Heart left ventricle (tissue), 16 donors: Measurements from ENCODE around the gene SLC10A7. TPM values are rescaled to one million over a fixed set of nuclear protein-coding genes. Genes with fewer than 3 reads are reported as not detected.
A peak's percentile ranks its signal among the peaks of the same experiment; 100 is the strongest.

Experiments
- ATAC-seq, 4 donors: fragments of 200-7000 bp; cut with Tn5 transposase; one replicate each; pipeline ENCODE4 v1.9.1; 2020 to 2022; ENCODE audit warnings: moderate library complexity in 4 of 4, mild to moderate bottlenecking in 3 of 4, moderate number of reproducible peaks in 1 of 4
- DNase-seq, 5 donors: peaks; one replicate each; pipeline ENCODE4 v3.0.0-alpha.2; 2020
- H3K27ac ChIP-seq, 12 donors: fragments of 200-600 bp; sonication (generic) in 4 of 12; one replicate each; pipeline versions ENCODE4 v1.5.0 to v1.8.0; 2016 to 2022; ENCODE audit warnings: mild to moderate bottlenecking in 2 of 12
- H3K27me3 ChIP-seq, 9 donors: fragments of 200-600 bp; sonication (generic) in 2 of 9; one replicate each; pipeline versions ENCODE4 v1.5.1 to v1.8.0; 2016 to 2022; ENCODE audit warnings: mild to moderate bottlenecking in 3 of 9
- H3K36me3 ChIP-seq, 9 donors: fragments of 200-600 bp; sonication (generic) in 2 of 9; one replicate each; pipeline versions ENCODE4 v1.5.0 to v1.8.0; 2018 to 2022; ENCODE audit warnings: mild to moderate bottlenecking in 2 of 9
- H3K4me1 ChIP-seq, 12 donors: fragments of 200-600 bp; sonication (generic) in 4 of 12; one replicate each; pipeline versions ENCODE4 v1.5.0 to v1.8.0; 2016 to 2022; ENCODE audit warnings: mild to moderate bottlenecking in 3 of 12
- H3K4me3 ChIP-seq, 12 donors: fragments of 200-600 bp; sonication (generic) in 4 of 12; one replicate each; pipeline versions ENCODE4 v1.5.0 to v1.8.0; 2017 to 2022; ENCODE audit warnings: mild to moderate bottlenecking in 9 of 12, moderate library complexity in 4 of 12
- H3K9me3 ChIP-seq, 12 donors: fragments of 200-600 bp; sonication (generic) in 4 of 12; one replicate each; pipeline versions ENCODE4 v1.5.0 to v1.8.0; 2016 to 2022; ENCODE audit warnings: mild to moderate bottlenecking in 1 of 12
- POLR2A ChIP-seq, 2 donors: fragments of 450-650 bp; IDR thresholded peaks; one replicate each; pipeline ENCODE4 v1.6.1; 2017; ENCODE audit warnings: antibody characterized with exemption in 2 of 2, mild to moderate bottlenecking in 2 of 2, moderate library complexity in 2 of 2
- WGBS, 4 donors: extraction: QIAGEN DNeasy Blood & Tissue Kit in 2 of 4; methylation state at CpG; one replicate each; pipeline versions ENCODE4 v1.1.5 to v1.1.7; 2013 to 2018; 5-methylcytosine and 5-hydroxymethylcytosine counted together
- intact Hi-C, 10 donors: fragments of 100-400 bp; cut with DNase I; formaldehyde crosslinking; loops; one replicate each; pipeline versions ENCODE4 v1.11.1 to v1.14.2; 2022
- polyA plus RNA-seq, 2 donors: library from polyadenylated mRNA; stranded (reverse); fragments of 200-250 nt; gene quantifications; one replicate each; pipeline ENCODE4 v1.2.3, GENCODE V29; 2013
- total RNA-seq, 9 donors: library from RNA; depleted of rRNA in 2 of 9; stranded (reverse); fragments of >200 nt in 2 of 9; fragmentation: NEBNext Ultra II Directional in 3 of 9; extraction: Animal tissue kit (Norgen Biotek cat#: 25700) in 3 of 9; gene quantifications; one replicate each; pipeline versions ENCODE4 v1.1.0 to v1.2.4, GENCODE V29; 2016 to 2023
- TF ChIP-seq, protein P1 (sequence below), 12 donors: fragments of 200-600 bp; sonication (generic) in 4 of 12; IDR thresholded peaks; one replicate each; pipeline versions ENCODE4 v1.5.0 to v1.8.0; 2018 to 2022; ENCODE audit warnings: antibody characterized with exemption in 12 of 12, mild to moderate bottlenecking in 5 of 12
- donor health status: ischemic (EF 13 %, LVEDD 7.1; RV severe dilation, severe dysfunction).
- donor health status: healthy with polysubstance abuse.
- donor health status: DM: no; HTN: yes; CAD: no.
- donor health status: DM: no; HTN: no; CAD: no.
- donor health status: ischemic (EF 25% LVEDD 6.9; RV normal size, moderate dysfunction).
- donor health status: ischemic (EF 25% LVEDD 5.7; RV mildly dilated, moderate dysfunction).
- donor health status: healthy.
- donor health status: DM: yes; HTN: yes; CAD: no.
- donor health status: ischemic (EF 35%, LVEDD 5.7; RV mildly dilated, moderate dysfunction).
- donor health status: nonischemic (EF 11% LVEDD 7.7; RV severe dilation, severe dysfunction).
- donor health status: DM: yes; HTN: yes; CAD: no.
- donor health status: PGD.
- donor health status: ischemic (EF 29% LVEDD 5.4; RV normal size, mild dysfunction).
- donor health status: nonischemic (EF 23%, LVEDD 6.1; RV moderate dilation, normal function).

Gene SLC10A7
- total and polyA plus RNA-seq, 11 donors = 1.2 to 8.7 (median 3.1) TPM

DNA sequence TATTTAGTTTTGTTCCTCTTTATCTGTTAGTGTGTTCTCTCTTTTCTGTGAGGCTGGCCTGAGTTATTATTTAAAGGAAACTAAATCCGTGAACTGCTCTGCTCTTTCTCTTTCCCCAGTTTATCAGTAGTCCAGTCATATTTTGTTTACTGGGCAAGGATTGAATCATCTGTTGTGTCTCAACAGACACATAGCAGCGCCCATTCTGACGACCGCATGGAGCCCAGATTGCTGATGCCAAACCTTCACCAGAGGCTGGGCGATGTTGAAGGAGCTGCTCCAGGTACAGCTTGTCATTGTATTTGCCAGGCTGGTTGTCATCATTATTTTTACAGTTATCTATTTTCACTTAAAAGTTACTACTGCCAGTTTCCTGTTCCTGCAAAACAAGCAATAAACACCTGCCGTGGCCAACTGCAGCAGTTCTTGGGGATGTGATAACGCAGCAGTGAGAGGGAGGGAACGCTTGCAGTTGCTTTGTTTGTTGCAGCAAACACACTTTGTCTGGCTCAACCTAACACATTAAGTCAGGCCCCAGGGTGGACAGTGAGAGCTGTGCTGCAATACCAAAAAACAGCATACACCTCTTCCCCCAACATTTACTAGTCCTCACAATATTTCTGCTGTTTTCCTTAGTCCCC lies 297.3 kb downstream of the SLC10A7 start:
- TF ChIP-seq, protein P1, sequence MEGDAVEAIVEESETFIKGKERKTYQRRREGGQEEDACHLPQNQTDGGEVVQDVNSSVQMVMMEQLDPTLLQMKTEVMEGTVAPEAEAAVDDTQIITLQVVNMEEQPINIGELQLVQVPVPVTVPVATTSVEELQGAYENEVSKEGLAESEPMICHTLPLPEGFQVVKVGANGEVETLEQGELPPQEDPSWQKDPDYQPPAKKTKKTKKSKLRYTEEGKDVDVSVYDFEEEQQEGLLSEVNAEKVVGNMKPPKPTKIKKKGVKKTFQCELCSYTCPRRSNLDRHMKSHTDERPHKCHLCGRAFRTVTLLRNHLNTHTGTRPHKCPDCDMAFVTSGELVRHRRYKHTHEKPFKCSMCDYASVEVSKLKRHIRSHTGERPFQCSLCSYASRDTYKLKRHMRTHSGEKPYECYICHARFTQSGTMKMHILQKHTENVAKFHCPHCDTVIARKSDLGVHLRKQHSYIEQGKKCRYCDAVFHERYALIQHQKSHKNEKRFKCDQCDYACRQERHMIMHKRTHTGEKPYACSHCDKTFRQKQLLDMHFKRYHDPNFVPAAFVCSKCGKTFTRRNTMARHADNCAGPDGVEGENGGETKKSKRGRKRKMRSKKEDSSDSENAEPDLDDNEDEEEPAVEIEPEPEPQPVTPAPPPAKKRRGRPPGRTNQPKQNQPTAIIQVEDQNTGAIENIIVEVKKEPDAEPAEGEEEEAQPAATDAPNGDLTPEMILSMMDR (IDR thresholded peaks at IDR 0.05) = no peak
- TF ChIP-seq POLR2A (IDR thresholded peaks at IDR 0.05) = no peak
- H3K4me3 ChIP-seq = no peak overlapping the region
- WGBS, 4 donors = 25 to 40% (median 30%) methylated on average over 8 of the region's 8 CpGs
- ATAC-seq (peak; percentile 85 to 94 (median 90)), DNase-seq (peak in 1 of 5 donors; percentile 47)
- H3K36me3 ChIP-seq = no peaks in the 10 kb centered on the region
- peaks cover 0 to 13% (median 2%) of the 10 kb centered on the region in 12 donors for H3K4me1 ChIP-seq
- no peaks in the 10 kb centered on the region for H3K27me3 ChIP-seq
- intact Hi-C loops = no loop called here
- H3K27ac ChIP-seq = peak overlapping the region in 1 of 12 donors; percentile 4
- no peaks in the 10 kb centered on the region for H3K9me3 ChIP-seq

DNA sequence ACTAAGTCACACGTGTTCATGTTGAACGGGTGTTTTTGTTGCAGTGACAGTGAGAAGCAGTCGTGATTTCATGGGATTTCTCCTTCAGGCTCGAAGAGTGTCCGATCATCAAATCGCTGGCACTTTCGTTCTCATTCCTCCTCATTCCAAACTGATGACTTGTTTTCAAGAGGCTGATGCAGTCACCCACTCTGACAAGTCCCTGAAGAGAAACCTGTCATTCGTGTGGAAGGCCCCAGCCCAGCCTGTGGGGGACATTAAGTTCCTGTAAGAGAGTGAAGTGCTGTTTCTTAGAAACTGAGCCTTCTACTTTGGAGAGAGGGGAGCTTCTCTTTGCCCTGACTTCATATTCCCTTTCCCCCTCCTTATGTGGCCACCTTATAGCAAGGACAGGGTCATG lies 299.4 kb downstream of the SLC10A7 start:
- 58 to 78% (median 67%) methylated on average over 8 of the region's 8 CpGs for WGBS, 4 donors
- Histone ChIP-seq H3K27ac (no peak overlapping the region), H3K27me3 (no peaks in the 10 kb centered on the region), H3K9me3 (no peaks in the 10 kb centered on the region), H3K36me3 (no peaks in the 10 kb centered on the region), H3K4me1 (peaks cover 0 to 13% (median 2%) of the 10 kb centered on the region in 12 donors), H3K4me3 (peak overlapping the region in 1 of 12 donors; percentile 1)
- ATAC-seq (peak in 1 of 4 donors; percentile 61), DNase-seq (no peak)
- TF ChIP-seq POLR2A (IDR thresholded peaks at IDR 0.05) = no peak
- TF ChIP-seq, protein P1 (IDR thresholded peaks at IDR 0.05) = no peak
- intact Hi-C loops = no loop called here

DNA sequence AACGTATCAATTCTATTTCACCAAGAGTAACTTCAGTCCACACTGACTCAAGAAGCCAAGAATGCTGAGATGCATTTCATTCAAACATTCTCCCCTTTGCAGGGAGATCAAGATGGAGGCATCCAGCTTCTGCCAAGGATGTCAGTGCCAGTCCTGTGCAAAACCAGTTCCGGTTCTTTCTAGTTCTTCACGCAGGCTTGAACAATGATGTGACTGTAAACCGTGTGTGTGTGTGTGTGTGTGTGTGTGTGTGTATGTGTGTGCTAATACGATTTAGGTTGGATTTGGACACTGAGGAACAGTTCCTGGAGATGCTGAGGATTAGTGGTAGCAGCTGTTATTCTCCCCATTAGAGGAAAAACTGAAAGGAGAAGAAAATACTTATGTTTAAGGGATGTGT lies 307.5 kb downstream of the SLC10A7 start, which contains the start of gene REELD1:
TSS of gene REELD1 (plus strand) at position 301 of the 400 bp plus-strand sequence. CDS start 2,415 bp downstream, outside the sequence.
- no peaks in the 10 kb centered on the region for H3K9me3 ChIP-seq
- H3K36me3 ChIP-seq = no peaks in the 10 kb centered on the region
- H3K4me3 ChIP-seq = no peak within 1 kb of the TSS
- ATAC-seq (no peak), DNase-seq (no peak)
- TF ChIP-seq, protein P1 (IDR thresholded peaks at IDR 0.05) = no peak
- no peak for TF ChIP-seq POLR2A (IDR thresholded peaks at IDR 0.05)
- H3K4me1 ChIP-seq = peaks cover 0 to 3% (median 0%) of the 10 kb centered on the region in 12 donors
- no peak within 1 kb of the TSS for H3K27ac ChIP-seq
- intact Hi-C loops = no loop called here
- 79 to 90% (median 88%) methylated on average over 5 of the region's 5 CpGs for WGBS, 4 donors
- no peaks in the 10 kb centered on the region for H3K27me3 ChIP-seq

DNA sequence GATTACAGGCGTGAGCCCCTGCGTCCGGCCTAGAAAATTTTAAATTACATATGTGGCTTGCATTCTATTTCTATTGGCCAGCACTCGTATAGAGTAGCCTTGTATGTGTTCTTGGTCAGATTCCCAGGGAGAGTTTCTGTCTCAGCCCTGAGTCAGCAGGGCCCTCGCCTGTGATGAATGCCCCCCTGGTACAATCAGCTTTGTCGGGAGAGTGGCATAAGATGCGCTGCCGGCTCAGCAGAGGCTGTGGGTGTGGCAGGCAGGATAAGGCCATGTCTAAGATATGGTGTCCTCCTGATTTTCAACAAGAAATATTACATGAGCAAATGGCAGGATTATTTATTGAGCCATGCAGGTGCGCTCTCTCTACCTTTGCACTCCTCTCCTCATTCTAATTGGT lies 309.0 kb downstream of the SLC10A7 start:
- TF ChIP-seq, protein P1 (IDR thresholded peaks at IDR 0.05) = no peak
- no peak for TF ChIP-seq POLR2A (IDR thresholded peaks at IDR 0.05)
- DNase-seq = no peak
- Histone ChIP-seq H3K9me3 (no peaks in the 10 kb centered on the region), H3K36me3 (no peaks in the 10 kb centered on the region), H3K4me3 (no peak overlapping the region), H3K27me3 (peaks cover 0 to 3% (median 0%) of the 10 kb centered on the region in 9 donors), H3K27ac (no peak overlapping the region), H3K4me1 (peaks cover 0 to 3% (median 0%) of the 10 kb centered on the region in 12 donors)
- no peak for ATAC-seq
- intact Hi-C loops = no loop called here
- 90 to 96% (median 94%) methylated on average over 8 to 9 of the region's 9 CpGs for WGBS, 4 donors
